Hematopoietic multipotent progenitor cell treated with erythropoietin and hydrocortisone succinate and interleukin-3 and kit ligand, for 6 days (in vitro differentiated cells): ENCODE measurements around the gene S100A12.
"Not testable (repeated sequence)": the region's sequence is repeated elsewhere in the genome, so short reads cannot be mapped to it uniquely, and the experiment has no call there.

ENCODE experiments used
- DNase-seq: peaks from one replicate; pipeline ENCODE4 v3.0.0-alpha.2; 2015

S100A12 gene

DNA sequence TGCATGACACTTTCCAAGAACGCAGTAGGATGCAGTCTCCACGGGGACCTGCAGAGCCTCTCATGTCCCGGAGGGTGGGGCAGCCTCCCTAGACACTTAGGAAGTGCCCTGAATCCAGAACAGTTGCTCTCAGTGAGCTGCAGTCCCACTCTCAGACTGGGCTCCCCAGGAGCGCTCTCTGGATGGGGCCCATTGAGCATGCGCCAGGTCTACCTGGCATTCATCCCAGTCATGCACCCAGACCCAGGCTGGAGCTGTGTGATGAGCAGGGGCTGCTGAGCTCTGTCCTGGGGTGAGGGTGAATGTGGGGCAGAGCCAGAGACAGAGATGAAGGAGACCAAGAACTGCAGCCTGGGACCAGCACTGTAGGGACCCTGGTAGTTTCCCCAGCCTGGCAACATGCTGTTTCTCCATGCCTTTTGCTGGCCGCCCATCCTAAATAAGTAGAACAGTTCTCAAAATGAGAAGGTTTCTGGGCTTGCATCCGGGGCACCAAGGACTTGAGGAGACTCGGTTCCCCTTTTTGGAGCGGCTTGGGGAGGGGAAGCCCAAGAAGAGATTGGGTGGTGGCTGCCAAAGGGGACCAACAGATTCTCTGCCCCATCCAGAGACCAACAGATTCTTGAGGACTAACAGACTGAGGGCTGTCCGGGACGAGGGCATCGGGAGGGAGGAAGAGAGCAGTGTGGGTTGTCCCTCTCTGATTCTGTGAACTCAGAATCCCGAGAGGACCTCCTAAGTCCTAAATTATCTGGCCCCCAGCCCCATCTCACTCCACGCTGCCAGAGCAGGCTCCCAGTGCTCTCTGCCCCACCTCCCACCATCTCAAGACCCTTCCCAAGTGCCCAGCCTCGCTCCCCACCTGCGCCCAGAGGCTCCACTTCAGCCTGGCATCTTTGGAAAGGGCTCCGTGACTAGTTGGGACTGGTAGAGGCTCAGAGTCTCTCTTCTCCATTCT is 25.8 kb downstream of the S100A12 start:
- DNase-seq = no peak

DNA sequence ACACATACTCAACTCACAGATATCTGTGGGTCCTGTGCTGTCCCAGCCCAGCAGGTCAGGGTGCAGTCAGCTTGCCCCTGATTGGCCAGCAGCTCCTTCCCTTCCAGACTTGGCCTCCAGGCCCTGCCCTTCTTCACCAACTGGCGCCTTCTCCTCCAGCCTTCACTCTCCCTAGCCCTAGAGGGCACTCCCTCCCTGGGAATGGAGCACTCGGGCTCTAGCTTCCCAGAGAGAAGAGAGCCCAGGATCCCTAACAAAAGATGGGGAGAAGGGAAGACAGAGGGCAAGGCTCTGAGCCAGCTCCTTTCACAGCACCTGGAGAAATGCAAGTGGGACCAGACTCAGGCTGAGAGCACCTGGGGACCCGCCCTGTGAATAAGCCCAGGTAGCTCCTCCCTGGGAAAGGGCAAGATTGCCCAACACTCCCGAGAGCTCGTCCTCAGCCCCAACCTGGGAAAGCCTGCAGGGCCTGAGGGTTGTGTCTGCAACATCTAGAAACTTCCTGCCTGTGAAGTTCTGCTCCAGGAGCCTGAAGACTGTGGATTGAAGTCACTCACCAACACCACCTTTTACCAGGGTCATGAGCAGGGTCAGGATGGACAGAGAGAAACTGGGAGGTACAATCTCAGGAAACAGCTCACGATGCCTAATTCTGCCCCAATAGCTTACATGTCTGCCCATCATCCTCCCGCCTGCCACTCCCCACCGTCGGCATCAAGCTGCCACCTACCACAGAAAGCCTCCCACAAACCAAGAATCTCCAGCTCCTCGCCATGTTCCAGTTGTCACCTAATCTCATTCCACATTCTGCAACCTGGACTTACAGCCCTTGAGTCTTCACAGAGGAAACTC is 26.7 kb downstream of the S100A12 start, which contains the start of gene PGLYRP4:
Gene PGLYRP4, minus strand, starts transcription at position 331 of the 852 bp plus-strand sequence. CDS start 909 bp downstream, outside the sequence.
- DNase-seq = no peak

DNA sequence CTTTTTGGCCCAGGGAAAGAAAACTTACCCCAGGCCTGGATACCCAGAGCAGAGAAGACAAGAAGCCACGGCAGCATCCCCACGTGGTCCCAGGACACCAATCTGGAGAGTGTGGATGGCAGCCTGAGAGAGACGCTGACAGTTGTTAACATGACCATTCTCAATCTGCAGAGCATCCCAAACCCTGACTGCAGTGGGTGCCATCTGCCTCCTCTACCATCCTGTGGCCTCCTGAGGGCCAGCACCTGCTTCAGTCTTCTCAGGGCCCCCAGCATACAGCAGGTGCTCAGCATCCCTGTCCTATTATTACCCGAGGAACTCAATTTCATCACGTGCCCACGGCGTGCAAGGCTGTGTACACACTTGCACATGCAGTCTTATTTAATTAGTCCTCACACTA is 27.6 kb downstream of the S100A12 start:
- no peak for DNase-seq

- DNase-seq = not testable (repeated sequence)
These were observed 28.4 kb downstream of the S100A12 start for GRCh38 chr1:153347049-153347448.

DNA sequence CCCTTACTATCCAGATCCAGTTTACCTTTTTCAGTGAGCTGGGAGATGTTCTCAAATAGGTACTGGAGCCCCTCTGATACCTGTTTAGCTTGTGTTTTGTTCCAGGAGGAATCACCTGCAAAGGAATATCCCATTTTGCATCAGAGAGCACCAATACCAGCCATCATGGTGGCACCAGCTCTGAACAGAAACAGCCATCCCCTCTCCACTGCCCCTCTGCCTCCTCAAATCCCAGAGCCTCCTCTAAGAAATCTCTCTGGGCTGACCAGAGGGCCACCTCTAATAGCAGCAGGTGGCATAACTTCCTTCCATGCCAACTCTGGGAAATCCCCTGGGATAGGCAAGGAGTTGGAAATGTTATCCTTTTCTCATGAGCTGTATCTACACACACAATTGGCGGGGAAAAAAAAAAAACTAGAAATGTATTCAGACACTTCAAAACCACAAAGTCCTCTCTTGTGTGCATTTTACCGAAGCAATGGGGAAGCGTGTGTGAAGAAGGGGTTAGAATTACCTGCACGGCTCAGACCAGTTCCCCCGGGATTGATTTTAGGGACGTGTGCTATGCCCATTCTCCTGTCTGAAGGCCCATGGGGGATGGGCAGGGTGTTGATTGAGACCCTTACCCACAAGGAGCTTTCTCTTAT is 29.2 kb downstream of the S100A12 start:
- no peak for DNase-seq

- no peak for DNase-seq
These were observed 30.0 kb downstream of the S100A12 start for GRCh38 chr1:153345187-153346076.

DNA sequence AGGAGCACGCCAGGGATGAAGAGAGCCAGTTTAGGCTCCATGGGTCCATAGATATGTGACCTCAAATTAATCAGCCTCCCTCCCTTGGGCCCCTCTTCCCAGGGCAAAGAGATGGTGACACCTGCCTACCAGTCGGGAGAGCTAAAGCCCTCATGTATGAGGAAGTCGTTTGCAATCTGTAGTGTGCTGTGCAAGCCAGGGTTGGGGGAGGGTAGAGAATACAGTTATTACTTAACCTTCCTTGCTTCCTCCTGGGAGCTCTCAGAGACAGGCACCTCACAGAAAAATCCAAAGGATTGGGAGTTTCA is 30.7 kb downstream of the S100A12 start:
- DNase-seq = peak; percentile 67

GRCh38 chr1:153343811-153344717 is 31.4 kb downstream of the S100A12 start:
- peak; percentile 96 for DNase-seq

DNA sequence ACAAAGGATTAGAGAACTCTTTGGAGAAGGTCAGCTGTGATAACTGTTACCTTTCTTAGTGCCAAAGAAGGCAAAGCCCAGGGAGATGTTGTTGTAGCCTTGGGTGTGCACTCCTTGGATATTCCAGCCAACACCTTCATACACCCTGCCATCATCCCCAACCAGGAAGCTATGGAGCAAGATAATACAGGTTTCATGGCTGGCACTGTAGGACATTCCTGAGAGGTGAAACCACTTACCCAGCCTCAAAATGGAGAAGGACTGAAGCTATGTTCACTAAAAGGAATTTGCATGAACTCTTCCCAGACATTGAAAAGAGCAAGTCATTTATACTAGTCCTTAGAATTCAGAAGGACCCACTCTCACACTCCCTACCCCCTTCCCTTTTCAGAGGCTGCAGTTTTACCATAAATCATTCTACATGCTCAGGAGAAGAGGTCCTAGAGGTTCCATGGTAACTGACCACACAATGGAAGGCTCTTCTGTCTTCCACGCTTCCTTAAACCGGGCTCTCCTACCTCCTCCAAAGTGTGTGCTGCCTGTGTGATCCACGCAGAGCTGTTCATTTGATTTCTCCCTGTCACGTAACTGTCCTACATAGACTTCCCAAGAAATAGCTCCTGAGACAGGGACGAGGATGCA is 32.3 kb downstream of the S100A12 start:
- DNase-seq = no peak

DNA sequence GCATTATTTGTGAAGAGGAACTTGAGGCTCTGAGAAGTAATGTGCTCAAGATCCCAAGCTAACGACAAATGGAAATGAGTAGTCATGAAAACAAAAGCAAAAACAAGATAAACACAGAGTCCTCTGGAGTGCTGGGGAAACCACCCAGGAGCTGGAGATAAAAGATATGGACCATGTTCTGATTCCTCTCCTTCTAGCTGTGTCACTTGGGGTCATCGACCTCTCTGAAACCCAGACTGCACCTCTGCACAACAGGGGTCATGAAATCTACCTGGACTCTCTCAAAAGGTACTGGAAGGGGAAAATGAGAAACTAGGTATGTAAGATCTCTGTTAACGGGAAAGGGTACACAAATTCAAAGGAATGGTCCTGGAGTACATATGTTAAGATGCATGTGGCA is 33.2 kb downstream of the S100A12 start:
- DNase-seq = no peak

- no peak for DNase-seq
These were observed 33.9 kb downstream of the S100A12 start for GRCh38 chr1:153341431-153341934.

DNA sequence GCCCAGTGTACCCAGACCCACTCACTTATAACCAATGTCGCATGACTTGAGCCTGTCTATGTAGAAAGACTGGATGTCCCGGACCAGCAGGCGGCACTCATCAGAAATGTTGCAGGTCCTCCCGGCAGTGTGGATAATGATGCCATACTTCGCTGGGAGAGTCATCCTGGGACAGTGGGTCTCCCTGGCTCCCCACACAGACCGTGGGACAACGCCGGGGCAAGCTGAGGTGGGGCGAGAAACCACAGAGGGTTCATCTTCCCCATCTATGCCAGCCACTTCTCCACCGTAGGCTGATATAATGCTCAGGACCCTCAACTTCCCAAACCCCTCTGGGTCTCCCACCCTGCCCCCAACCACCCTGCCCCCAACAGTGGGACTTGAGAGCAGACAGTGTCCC is 35.1 kb downstream of the S100A12 start:
- DNase-seq = no peak

GRCh38 chr1:153339802-153340201 is 35.6 kb downstream of the S100A12 start:
- no peak for DNase-seq

- DNase-seq = no peak
These were observed 37.2 kb downstream of the S100A12 start for GRCh38 chr1:153337980-153338853.

GRCh38 chr1:153336650-153337049 is 38.8 kb downstream of the S100A12 start:
- DNase-seq = no peak

DNA sequence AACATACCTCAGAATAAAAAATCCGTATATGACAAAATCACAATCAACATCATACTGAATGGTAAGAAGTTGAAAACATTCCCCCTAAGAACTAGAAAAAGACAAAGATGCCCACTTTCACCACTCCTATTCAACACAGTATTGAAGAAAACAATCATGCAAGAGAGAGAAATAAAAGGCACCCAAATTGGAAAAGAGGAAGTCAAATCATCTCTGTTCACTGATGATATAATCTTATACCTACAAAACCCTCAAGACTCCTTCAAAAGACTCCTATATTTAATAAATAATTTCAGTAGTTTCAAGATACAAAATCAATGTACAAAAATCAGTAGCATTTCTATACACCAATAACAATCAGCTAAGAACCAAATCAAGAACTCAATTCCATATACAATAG is 41.5 kb downstream of the S100A12 start:
- DNase-seq = no peak

- DNase-seq = no peak
These were observed 50.5 kb downstream of the S100A12 start for GRCh38 chr1:153324912-153325311.
